HG02623 (cell line): Measurements from ENCODE around the gene CD300A.

ENCODE experiments used
- ATAC-seq: cut with Tn5 transposase; IDR thresholded peaks from one replicate; pipeline ENCODE4 v1.9.1; 2021; ENCODE audit warnings: moderate library complexity; ENCODE audit not compliant: unreplicated experiment

CD300A gene

DNA sequence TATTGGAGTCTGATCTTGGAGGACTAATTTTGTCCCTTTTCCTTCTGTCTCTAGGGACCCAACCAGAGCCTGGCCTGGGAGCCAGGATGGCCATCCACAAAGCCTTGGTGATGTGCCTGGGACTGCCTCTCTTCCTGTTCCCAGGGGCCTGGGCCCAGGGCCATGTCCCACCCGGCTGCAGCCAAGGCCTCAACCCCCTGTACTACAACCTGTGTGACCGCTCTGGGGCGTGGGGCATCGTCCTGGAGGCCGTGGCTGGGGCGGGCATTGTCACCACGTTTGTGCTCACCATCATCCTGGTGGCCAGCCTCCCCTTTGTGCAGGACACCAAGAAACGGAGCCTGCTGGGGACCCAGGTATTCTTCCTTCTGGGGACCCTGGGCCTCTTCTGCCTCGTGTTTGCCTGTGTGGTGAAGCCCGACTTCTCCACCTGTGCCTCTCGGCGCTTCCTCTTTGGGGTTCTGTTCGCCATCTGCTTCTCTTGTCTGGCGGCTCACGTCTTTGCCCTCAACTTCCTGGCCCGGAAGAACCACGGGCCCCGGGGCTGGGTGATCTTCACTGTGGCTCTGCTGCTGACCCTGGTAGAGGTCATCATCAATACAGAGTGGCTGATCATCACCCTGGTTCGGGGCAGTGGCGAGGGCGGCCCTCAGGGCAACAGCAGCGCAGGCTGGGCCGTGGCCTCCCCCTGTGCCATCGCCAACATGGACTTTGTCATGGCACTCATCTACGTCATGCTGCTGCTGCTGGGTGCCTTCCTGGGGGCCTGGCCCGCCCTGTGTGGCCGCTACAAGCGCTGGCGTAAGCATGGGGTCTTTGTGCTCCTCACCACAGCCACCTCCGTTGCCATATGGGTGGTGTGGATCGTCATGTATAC is 26.5 kb upstream of the CD300A start:
- ATAC-seq, result no peak

DNA sequence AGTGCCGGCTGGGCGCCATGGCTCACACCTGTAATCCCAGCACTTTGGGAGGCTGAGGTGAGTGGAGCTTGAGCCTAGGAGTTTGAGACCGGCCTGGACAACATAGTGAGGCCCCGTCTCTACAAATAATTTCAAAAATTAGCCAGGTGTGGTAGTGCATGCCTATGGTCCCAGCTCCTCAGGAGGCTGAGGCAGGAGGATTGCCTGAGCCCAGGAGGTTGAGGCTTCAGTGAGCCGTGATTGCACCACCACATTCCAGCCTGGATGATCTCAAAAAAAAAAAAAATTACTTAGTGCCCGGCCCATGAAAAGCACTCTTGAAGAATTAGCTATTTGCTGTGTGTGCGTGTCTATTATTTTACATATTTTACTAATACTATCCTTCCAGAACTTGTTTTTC is 24.9 kb upstream of the CD300A start:
- no peak for ATAC-seq

DNA sequence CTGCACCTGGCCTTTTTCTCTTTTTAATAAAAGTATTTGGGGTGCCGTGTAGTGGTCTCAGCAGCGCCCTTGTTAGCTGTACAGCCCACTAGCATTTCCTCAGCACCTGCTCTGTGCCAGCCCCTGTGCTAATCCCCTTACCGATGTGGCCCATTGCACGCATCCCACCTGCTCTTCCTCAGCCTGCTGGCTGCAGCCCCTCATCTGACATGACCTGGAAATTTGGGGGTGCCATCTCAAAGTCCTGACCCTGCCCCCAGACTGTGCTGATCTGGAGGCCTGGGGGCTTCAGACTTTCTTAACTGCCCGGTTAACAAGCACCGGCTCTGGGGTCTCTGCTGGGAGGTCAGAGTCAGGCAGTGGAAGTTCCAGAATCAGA is 24.2 kb upstream of the CD300A start:
- no peak for ATAC-seq

GRCh38 chr17:74442670-74443515 is 23.5 kb upstream of the CD300A start:
- no peak for ATAC-seq

DNA sequence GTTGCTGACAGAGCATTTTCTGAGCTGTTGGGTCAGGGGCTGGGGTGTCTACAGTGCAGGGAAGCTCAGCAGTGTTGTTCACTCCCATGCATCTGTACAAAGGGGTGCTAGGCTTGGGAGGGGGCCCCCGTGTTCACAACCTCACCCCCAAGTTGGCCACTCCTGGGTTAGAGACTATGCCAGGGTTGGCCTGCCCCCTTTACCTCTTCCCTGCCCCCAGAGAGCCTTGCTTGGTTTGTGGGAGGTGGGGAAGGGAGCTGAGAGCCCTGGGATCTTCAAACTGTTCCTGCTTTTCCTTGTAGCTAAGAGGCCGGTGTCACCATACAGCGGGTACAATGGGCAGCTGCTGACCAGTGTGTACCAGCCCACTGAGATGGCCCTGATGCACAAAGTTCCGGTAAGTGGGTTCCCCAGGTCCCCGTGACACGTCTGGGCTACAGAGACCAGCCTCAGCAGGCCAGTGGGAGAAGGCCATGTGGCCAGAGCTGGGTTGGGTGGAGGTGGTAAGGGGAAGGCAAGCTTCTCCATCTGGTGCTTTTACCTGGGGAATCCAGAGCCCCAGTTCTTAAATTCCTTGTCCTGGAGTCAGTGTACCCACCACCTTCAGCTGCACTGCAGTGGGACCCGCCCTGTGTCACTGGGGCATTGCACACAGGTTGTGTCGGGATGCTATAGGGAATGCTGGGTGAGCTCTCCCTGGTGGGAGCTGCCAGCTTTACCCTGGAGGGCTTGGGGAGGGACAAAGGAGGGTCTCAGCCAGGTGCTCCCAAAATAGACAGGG is 22.7 kb upstream of the CD300A start:
- no peak for ATAC-seq

DNA sequence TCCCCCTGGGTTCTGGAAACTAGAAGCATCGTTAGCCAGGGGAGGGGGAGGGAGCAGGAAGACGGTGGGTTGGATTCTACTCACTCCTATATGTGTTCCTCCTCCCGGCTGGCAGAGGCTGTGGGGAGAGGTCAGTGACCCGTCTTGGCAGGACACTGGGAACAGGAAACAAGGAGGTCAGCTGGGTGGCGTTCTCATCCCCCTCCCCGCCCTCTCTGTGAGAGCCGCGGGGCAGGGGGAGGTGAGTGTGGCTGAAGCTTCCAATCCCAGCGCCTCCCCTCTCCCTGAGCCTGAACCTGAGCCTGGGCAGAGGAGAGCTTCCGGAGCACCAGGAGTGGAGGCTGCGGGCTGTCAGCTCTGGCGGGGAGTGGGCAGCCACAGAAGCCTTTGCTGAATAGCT is 22.0 kb upstream of the CD300A start:
- no peak for ATAC-seq

GRCh38 chr17:74445158-74445557 is 21.3 kb upstream of the CD300A start:
- no peak for ATAC-seq

- ATAC-seq, result no peak
Measured at GRCh38 chr17:74446551-74447500, 19.6 kb upstream of the CD300A start.

DNA sequence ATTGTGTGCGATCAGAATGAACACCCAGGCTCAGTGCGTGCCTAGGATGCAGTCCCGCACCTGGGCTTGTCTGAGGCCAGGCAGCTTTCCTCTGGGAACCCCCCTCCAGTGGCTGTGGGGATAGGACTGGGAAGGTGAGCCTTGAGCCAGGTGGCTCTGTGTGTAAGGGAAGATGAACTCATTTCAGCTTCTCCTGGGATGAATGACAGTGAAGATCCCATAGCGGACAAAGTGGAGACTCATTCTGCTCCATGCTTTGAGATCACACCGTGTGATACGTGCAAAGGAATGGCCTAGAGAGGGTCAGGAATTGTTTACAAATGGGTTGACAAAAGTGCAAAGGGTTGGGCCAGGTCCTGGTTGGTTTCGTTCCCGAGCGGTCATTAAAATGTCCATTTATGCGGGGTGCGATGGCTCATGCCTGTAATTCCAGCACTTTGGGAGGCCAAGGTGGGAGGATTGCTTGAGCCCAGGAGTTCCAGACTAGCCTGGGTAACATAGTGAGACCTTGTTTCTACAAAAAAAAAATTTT is 18.7 kb upstream of the CD300A start:
- no peak for ATAC-seq

- no peak for ATAC-seq
Measured at GRCh38 chr17:74448756-74449155, 17.7 kb upstream of the CD300A start.

GRCh38 chr17:74449306-74449705 is 17.1 kb upstream of the CD300A start:
- no peak for ATAC-seq

- ATAC-seq, result no peak
Measured at GRCh38 chr17:74449773-74450172, 16.7 kb upstream of the CD300A start.

DNA sequence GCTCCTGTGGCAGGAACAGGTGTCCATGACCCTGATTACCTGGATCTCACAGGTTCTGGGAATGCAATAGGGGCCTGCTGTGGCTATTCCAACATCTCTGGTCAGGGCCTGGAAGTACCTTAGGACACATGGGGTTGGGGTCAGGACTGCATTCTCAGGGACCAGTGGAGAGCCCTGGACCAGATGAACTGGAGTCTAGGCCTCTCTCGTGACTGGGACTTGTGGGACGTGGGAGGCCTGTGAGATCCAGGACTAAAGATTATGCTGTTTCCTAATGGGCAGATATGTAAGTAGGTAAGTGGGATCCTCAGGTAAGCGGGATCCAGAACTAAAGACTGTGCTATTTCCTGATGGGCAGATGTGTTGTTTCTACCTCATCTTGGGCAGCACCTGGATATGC is 16.2 kb upstream of the CD300A start:
- ATAC-seq, result no peak

- ATAC-seq, result no peak
Measured at GRCh38 chr17:74450925-74451403, 15.5 kb upstream of the CD300A start.

DNA sequence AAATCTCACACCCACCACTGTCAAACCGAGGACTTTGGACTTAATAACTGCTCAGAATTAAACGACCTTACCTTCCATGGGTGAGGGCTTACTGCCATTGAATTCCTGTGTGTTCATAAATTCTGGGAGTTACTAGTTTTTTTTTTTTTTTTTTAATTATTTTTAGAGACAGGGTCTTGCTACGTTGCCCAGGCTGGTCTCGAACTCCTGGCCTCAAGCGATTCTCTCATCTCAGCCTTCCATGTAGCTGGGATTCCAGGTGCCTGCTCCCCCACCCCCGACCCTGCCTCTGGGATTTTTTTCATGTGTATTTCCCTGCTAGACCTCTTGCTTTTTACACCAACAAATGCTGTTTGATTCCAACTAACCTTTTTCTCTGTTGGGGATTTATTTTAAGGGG is 14.9 kb upstream of the CD300A start:
- no peak for ATAC-seq

DNA sequence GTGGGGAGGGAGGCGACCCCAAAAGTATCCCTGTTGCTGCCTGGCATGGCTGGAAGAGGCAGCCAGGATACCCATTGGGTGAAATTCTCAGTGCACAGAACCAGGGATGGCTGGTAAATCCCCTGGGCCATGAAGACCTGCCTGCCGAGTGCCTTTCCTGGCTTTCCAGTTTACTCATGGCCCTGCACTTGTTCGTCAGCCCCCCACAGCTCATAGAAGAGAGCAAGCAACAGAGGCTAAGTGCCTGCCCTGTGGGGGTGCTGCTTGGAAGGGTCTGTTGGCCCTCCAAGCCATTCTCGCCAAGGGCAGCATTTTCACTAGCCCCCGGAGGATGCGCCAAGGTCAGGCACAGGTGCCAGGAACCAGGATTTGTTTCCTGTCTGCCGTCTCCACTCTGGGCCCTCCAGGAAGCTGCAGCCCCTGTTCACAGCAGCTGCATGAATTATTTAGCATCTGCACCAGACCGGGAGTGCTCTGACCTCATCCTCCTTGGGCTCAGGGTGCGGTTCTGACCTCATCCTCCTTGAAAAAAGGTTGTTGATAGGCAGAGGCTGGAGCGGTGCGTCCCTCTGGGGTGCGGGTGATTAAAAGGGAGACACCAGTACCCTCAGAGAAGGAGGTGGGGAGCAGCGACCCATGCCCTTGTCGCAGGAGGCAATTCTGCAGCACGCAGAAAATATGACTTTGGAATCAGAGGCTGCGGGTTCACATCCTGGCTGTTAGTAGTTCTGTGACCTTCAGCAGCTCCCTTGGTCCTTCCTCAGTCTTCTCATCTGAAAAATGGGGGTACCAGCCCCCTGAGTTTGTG is 14.2 kb upstream of the CD300A start:
- no peak for ATAC-seq

DNA sequence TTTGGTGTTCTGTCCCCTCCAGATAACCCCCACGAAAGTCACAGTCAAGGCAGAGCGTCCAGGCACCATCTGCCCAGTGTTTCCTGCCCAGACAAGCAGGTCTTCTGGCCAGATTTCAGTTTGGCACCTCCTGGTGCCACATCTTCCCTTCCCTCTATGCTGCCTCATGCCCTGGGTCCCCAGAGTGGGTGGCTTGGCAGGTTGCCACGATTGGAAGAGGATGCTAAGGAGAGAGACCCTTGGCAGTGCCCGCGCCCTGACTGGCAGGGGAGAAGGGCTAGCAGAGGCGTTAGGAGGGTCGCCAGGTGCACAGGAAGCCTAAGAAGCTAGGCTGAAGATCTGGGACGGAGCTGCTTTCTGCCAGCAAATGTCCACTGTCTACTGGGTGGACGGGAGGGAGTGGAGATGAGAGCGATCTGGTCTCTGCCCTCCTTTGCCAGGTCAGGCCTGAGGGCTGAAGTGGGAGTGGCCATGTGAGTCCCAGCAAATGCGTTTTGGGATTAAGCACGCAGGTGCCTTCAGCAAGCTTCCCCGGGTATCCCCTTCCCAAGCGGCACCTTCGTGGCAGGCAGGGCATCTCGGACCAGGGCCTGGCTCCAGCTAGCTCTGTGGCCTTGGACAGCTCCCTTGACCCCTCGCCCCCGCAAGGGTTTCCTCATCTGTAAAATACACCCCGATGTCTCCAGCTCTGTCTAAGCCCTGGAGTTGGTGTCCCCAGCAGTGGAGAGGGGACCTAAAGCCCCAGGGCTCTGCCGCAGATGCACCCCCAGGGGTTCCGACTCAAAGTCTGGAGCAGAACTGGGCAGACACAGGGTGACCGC is 13.4 kb upstream of the CD300A start:
- no peak for ATAC-seq

GRCh38 chr17:74453665-74454196 is 12.7 kb upstream of the CD300A start:
- ATAC-seq, result no peak
